Hematopoietic multipotent progenitor cell treated with erythropoietin and hydrocortisone succinate and interleukin-3 and kit ligand, for 8 days (in vitro differentiated cells): Measurements from ENCODE around the gene GPC5.

Source experiments
- DNase-seq: peaks from one replicate; pipeline ENCODE4 v3.0.0-alpha.2; 2015

Gene GPC5

DNA sequence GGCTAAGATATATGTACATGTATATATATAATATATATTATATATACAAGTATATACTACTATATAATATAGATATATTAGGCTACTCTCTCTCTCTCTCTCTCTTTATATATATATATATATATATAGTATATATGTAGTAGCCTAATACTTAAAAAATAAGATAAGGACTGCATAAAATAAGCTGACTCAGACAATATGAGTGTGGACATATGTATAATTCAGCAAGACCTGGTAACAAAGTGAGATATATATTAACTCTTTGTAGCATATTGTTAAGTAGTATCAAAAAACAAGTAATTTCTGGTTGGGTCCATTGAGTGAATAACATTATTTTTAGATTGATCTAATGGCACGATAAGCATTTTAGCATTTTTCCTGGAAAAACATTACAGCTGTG is 509.0 kb downstream of the GPC5 start:
- DNase-seq: no peak

DNA sequence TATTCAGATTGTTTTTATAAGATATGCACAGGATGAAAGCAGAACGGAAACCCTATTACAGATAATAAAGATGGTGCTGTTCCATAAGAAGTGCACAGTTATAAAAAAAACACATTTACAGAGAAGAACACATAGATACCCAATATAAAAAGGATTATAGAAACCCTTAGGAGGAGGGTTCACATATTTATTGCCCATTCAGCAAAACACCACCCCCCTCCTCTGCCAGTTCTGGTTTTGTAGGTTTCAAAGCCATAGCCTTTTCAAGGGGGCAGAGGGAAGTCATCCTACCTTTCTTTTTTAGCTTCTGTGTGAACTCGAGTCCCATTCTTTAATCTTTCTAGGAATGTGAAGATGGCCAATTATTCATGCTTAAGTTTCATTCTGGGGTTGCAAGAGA is 511.2 kb downstream of the GPC5 start:
- DNase-seq: no peak

- no peak for DNase-seq
These were observed 524.7 kb downstream of the GPC5 start for GRCh38 chr13:91922969-91923592.

GRCh38 chr13:91930687-91931086 is 532.3 kb downstream of the GPC5 start:
- no peak for DNase-seq

GRCh38 chr13:91934354-91934753 is 535.9 kb downstream of the GPC5 start:
- DNase-seq: no peak

DNA sequence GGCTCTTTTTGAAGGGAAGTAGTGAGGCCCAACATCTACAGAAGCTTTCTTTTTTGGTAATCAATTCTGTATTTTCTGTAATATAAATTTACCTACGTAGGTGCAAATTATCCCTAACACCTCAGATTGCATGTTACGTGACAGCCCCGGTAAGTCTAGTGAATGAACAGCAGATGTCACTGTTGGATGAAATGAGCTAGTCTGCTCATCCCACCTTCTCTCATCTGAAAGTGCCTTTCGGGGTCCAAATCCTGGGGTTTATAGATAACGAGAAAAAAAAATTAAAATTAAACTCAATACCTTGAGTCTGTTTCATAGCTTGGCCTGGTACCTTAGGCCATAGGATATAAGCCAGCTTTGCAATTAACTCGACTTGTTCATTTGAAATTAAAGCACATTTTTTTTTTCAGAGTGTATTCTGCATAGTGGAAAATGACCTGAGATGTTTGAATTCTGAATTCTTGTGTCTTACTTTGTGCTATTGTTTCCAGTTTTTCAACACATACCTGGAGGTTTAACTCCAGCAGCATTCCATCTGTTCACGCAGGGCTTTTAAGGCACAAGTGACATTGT is 548.2 kb downstream of the GPC5 start:
- DNase-seq: peak; percentile 16

DNA sequence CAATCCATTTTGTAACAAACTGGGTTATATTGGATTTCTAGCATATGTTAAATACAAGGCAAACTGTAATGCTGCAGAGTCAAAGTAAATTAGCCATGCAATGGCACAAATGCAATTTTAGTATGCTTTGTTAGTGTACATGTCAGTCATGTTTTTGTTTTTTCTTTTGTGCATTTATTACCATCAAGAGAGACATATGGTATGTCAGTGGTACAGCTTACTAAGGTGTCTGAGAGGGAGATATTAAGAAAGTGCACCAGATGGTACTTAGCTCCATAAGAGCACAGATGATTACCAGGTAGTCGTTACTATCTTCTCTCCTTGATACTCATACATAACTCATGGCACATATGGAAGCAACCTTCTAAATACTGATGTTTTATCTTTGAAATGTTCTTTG is 550.3 kb downstream of the GPC5 start:
- no peak for DNase-seq

- DNase-seq: no peak
These were observed 552.4 kb downstream of the GPC5 start for GRCh38 chr13:91950803-91951202.

GRCh38 chr13:91955546-91956355 is 557.3 kb downstream of the GPC5 start:
- no peak for DNase-seq

DNA sequence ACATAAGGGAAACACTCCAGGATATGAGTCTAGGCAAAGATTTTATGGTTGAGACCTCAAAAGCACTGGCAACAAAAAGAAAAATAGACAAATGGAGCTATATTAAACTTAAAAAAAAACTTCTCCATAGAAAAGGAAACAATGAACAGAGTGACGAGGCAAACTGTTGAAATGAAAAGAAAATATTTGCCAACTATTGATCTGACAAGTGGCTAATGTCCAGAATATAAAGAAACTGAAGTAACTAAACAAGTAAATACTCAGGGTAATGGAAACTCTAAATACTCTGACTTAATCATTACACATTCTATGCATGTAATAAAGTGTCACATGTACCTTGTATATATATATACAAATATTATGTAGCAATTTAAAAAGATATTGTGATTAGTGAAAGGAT is 562.5 kb downstream of the GPC5 start:
- no peak for DNase-seq

GRCh38 chr13:91962946-91963345 is 564.5 kb downstream of the GPC5 start:
- no peak for DNase-seq

DNA sequence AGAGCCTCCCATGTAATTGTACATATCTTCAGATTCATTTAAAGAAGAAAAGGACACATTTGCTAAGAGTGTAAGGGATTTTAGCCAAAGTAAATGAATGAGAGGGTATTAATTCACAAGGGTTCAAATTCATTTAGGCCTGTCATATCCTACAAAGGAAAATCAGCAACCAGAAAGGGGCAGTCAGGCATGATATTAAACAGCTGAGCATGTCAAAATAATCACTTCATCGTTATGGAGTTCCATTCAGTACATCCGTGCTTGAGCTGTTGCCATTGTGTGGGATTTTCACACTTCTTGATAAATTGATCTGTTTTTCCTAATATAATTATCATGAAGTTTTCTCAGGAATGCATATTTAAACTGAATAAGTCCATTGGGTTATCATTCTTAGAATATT is 567.1 kb downstream of the GPC5 start:
- no peak for DNase-seq

GRCh38 chr13:91978571-91978970 is 580.1 kb downstream of the GPC5 start:
- DNase-seq: no peak

- no peak for DNase-seq
These were observed 588.5 kb downstream of the GPC5 start for GRCh38 chr13:91986761-91987483.

DNA sequence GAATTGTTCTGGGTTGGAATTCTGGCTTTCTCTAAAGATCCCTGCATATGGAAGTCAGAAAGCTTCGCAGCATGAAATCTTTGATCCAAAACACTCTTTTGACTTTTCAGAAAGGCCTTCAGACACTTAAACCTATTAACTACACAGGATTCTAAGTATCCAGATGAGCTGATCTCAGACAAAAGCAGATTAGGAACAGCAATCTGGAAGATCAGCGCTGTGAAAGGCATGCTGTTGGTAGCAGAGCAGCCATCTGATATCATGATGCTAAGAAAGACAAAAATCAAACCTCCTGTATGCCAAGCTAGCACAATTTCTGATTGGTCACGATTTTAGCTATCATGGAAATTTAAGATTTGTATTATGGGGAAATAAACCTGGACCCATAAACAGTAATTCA is 589.9 kb downstream of the GPC5 start:
- no peak for DNase-seq

- DNase-seq: no peak
These were observed 614.4 kb downstream of the GPC5 start for GRCh38 chr13:92012787-92013186.

GRCh38 chr13:92017737-92018136 is 619.3 kb downstream of the GPC5 start:
- DNase-seq: no peak

DNA sequence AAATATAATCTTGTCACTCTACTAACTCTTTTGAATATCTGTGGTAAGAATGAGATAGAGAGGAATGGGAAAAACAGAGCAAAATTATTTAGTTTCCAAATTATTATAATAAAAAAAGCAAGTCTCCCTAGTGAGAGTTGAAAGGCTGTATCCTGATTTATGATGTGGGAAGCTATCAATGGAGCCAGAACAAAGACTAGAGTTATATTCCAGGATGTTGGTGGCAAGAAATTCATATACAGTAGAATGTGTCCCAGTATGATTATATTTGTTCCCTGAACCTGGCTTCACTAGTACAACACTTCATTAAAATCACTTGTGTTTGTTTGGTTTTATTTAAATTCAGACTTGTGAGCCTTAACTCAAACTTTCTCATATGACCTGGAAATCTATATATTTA is 630.3 kb downstream of the GPC5 start:
- DNase-seq: no peak

- no peak for DNase-seq
These were observed 631.2 kb downstream of the GPC5 start for GRCh38 chr13:92029641-92030040.

DNA sequence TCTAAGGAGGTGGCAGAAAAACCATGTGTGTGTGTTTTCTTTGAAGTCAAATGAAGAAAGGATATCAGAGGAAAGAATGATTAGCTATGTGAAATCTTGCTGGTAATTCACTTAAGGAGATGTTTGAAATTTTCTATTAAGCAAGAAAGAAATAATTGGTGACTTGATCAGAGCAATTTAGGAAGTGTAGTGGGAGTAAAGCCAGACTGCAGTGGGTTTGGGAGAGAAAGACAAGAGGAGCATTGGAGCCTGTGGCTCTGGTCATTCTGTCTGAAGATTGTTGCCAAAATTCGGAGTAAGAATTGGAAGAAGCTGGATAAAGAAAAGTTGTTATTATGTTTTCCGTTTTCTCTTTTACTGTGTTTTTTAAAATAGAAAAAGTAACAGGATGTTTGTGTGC is 640.5 kb downstream of the GPC5 start:
- DNase-seq: no peak

GRCh38 chr13:92042522-92042921 is 644.1 kb downstream of the GPC5 start:
- no peak for DNase-seq

GRCh38 chr13:92044351-92044750 is 645.9 kb downstream of the GPC5 start:
- DNase-seq: no peak

DNA sequence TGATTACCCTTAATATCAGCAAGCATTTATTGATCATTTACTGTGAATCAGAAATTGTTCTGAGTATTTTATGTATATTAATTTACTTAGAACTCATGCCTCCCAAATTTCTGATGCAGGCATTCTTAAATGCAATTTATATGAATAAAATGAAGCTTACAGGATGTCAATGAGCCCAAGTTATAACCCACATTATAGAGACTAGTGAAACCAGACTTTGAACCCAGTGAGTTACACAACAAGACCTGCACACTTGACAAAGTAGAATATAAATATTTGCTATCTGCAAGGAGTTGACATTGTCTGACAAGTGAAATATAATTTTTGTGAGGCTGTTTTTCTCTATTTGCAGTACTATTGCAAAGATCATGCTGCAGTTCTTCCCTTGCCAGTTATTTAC is 656.0 kb downstream of the GPC5 start:
- DNase-seq: no peak

- no peak for DNase-seq
These were observed 676.2 kb downstream of the GPC5 start for GRCh38 chr13:92074658-92075057.
